Neural cell (in vitro differentiated cells): Measurements from ENCODE around the gene COL18A1. TPM values are rescaled to one million over a fixed set of nuclear protein-coding genes. Genes with fewer than 3 reads are reported as not detected.

Source experiments
- H2AFZ ChIP-seq: fragments of 200-600, 300-800 bp; sonication (generic), shearing (Covaris generic); 2 replicates; pipeline ENCODE4 v1.6.0; 2014; ENCODE audit warnings: low read depth, mild to moderate bottlenecking, antibody characterized with exemption, low read length, moderate library complexity
- H3F3A ChIP-seq: fragments of 200-600 bp; shearing (Covaris generic); 2 replicates; pipeline ENCODE4 v1.6.1; 2016; ENCODE audit warnings: mild to moderate bottlenecking, moderate library complexity, mixed read lengths, antibody characterized with exemption, low read length; ENCODE audit not compliant: insufficient read depth, poor library complexity, severe bottlenecking
- H3K27ac ChIP-seq: fragments of 200-600, 300-800 bp; sonication (generic), shearing (Covaris generic); 2 replicates; pipeline ENCODE4 v1.5.1; 2014; ENCODE audit warnings: mild to moderate bottlenecking, low read length, moderate library complexity
- H3K27me3 ChIP-seq: fragments of 300-800, 200-600 bp; sonication (generic), shearing (Covaris generic); 2 replicates; pipeline ENCODE4 v1.6.0; 2014; ENCODE audit warnings: mild to moderate bottlenecking, low read depth, low read length, moderate library complexity; ENCODE audit not compliant: insufficient read depth
- H3K36me3 ChIP-seq: fragments of 300-800, 200-600 bp; sonication (generic), shearing (Covaris generic); 2 replicates; pipeline ENCODE4 v1.5.1; 2014; ENCODE audit warnings: mild to moderate bottlenecking, antibody characterized with exemption, low read length, moderate library complexity; ENCODE audit not compliant: insufficient read depth
- H3K4me2 ChIP-seq: fragments of 300-800, 200-600 bp; sonication (generic), shearing (Covaris generic); 2 replicates; pipeline ENCODE4 v1.6.0; 2014; ENCODE audit warnings: mild to moderate bottlenecking, low read length
- H3K4me3 ChIP-seq: fragments of 300-800, 200-600 bp; sonication (generic), shearing (Covaris generic); 2 replicates; pipeline ENCODE4 v1.5.1; 2014; ENCODE audit warnings: mild to moderate bottlenecking, low read length, moderate library complexity
- H3K79me2 ChIP-seq: fragments of 200-600 bp; shearing (Covaris generic); replicated peaks from 2 replicates; pipeline ENCODE4 v1.6.0; 2014; ENCODE audit warnings: mild to moderate bottlenecking, low read length, moderate library complexity; ENCODE audit not compliant: insufficient read depth
- H3K9ac ChIP-seq: fragments of 300-800, 200-600 bp; sonication (generic), shearing (Covaris generic); 2 replicates; pipeline ENCODE4 v1.6.1; 2016; ENCODE audit warnings: mild to moderate bottlenecking, low read length, mixed read lengths
- H3K9me2 ChIP-seq: fragments of 200-600 bp; shearing (Covaris generic); 2 replicates; pipeline ENCODE4 v1.6.1; 2016; ENCODE audit warnings: mild to moderate bottlenecking, low read length, mixed read lengths; ENCODE audit not compliant: insufficient read depth
- H3K9me3 ChIP-seq: fragments of 200-600, 300-800 bp; sonication (generic), shearing (Covaris generic); 2 replicates; pipeline ENCODE4 v1.6.1; 2016; ENCODE audit warnings: mild to moderate bottlenecking, mixed run types, low read length, moderate library complexity, mixed read lengths
- H4K20me1 ChIP-seq: fragments of 200-600 bp; shearing (Covaris generic); 2 replicates; pipeline ENCODE4 v1.6.1; 2016; ENCODE audit warnings: mild to moderate bottlenecking, mixed run types; ENCODE audit not compliant: insufficient read depth
- EP300 ChIP-seq: fragments of 450-650 bp; conservative IDR thresholded peaks from 2 replicates; pipeline ENCODE4 v1.6.1; 2014; ENCODE audit warnings: antibody characterized with exemption, mild to moderate bottlenecking, moderate library complexity; ENCODE audit not compliant: poor library complexity, severe bottlenecking
- EZH2 ChIP-seq: fragments of 200-600, 300-800 bp; shearing (Covaris generic), sonication (generic); IDR thresholded peaks from 2 replicates; pipeline ENCODE4 v1.6.1; 2014; ENCODE audit warnings: antibody characterized with exemption, low read length, borderline replicate concordance, mild to moderate bottlenecking; ENCODE audit not compliant: insufficient read depth, poor library complexity, severe bottlenecking
- MXI1 ChIP-seq: fragments of 450-650 bp; conservative IDR thresholded peaks from 2 replicates; pipeline ENCODE4 v1.6.1; 2014; ENCODE audit warnings: antibody characterized with exemption, mild to moderate bottlenecking; ENCODE audit not compliant: poor library complexity, severe bottlenecking
- POLR2AphosphoS5 ChIP-seq: IDR thresholded peaks from 2 replicates; pipeline ENCODE4 v1.6.1; 2012
- RAD21 ChIP-seq: fragments of 450-650 bp; conservative IDR thresholded peaks from 2 replicates; pipeline ENCODE4 v1.6.1; 2014; ENCODE audit warnings: antibody characterized with exemption, mild to moderate bottlenecking, moderate library complexity
- SMC3 ChIP-seq: fragments of 450-650 bp; conservative IDR thresholded peaks from 2 replicates; pipeline ENCODE4 v1.6.1; 2014; ENCODE audit warnings: antibody characterized with exemption, mild to moderate bottlenecking, moderate library complexity; ENCODE audit not compliant: poor library complexity
- TAF1 ChIP-seq: IDR thresholded peaks from 2 replicates; pipeline ENCODE4 v1.6.1; 2012; ENCODE audit warnings: low read depth
- polyA plus RNA-seq: library from polyadenylated mRNA; depleted of rRNA; stranded (reverse); fragments of >200 nt; gene quantifications from 2 replicates; pipeline ENCODE4 v1.2.3, GENCODE V29; 2014
- TF ChIP-seq, protein P1 (sequence below): IDR thresholded peaks from 2 replicates; pipeline ENCODE4 v1.6.1; 2012; ENCODE audit warnings: borderline replicate concordance
- TF ChIP-seq, protein P2 (sequence below): fragments of 450-650 bp; IDR thresholded peaks from 2 replicates; pipeline ENCODE4 v1.5.1; 2014; ENCODE audit warnings: antibody characterized with exemption, mild to moderate bottlenecking, moderate library complexity; ENCODE audit not compliant: poor library complexity, severe bottlenecking

COL18A1 gene
- polyA plus RNA-seq, 1 donor from 2014 or later = 2.5 TPM

DNA sequence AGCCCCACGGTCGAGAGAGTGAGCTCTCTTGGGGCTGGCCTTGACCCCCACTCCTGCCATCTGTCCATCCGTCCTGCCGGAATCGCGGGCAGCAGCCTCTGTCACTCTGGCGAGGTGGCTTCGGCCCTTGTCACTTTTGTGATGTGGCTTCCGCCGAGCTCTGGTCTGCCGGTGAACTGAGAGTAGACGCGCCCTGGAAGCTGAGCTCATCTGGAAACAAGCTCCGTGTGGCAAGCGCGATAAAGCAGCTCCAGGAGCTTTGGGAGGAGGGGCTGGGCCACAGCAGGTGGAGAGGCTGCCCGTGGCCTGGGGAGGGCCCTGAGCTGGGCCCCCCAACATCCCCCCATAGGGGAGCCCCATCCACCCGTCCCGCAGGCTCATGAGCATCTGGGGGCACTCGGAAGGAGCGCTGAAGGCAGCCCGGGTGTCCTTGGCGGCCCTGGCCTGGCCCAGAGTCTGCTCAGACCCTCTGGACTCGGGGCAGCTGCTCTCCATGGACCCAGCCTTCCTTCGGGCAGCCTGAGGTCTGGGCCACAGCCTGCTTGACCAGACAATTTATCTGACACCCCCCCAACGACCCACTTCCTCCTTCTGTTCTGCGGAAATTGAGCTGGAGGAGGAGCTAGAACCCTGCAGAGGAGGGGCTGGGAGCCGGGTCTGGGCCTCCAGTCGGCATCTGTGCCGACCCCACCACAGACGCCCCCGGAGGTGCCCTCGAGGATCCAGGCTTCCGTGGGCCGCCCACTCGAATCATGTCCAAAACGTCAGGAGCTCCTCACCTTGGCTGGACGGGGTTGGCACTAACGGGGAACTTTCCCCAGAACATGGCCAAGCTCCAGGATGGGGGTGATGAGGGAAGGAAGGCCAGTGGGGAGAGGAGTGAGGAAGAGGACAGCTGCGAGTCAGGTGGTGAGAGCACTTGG is 78.2 kb downstream of the COL18A1 start:
- no peaks in the 10 kb centered on the region for H3F3A ChIP-seq
- H3K9ac ChIP-seq = no peak overlapping the region
- H3K4me2 ChIP-seq = no peak overlapping the region
- H2AFZ ChIP-seq = no peak overlapping the region
- H3K4me3 ChIP-seq = no peak overlapping the region
- no peaks in the 10 kb centered on the region for H3K36me3 ChIP-seq
- H3K9me3 ChIP-seq = no peaks in the 10 kb centered on the region
- no peaks in the 10 kb centered on the region for H3K27me3 ChIP-seq
- H3K27ac ChIP-seq = no peak overlapping the region
- H3K9me2 ChIP-seq = no peaks in the 10 kb centered on the region
- TF ChIP-seq RAD21 (no peak), EP300 (no peak)
- H3K79me2 ChIP-seq = no peaks in the 10 kb centered on the region
- H4K20me1 ChIP-seq = no peaks in the 10 kb centered on the region

DNA sequence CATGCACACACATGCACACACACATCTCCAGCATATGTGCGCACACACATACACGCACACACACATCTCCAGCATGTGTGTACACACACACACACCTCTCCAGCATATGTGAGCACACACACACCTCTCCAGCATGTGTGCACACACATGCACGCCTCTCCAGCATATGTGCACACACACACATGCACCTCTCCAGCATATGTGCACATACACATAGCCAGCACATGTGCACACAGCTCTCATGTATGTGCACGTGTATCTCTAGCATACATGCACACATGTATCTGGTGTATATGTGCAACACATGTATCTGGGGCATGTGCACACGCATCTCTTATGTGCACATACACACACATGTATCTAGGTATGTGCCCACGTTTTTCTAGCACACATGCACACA is 79.4 kb downstream of the COL18A1 start:
- Histone ChIP-seq H3F3A (no peaks in the 10 kb centered on the region), H4K20me1 (no peaks in the 10 kb centered on the region), H3K9ac (no peak overlapping the region), H3K27ac (no peak overlapping the region), H3K79me2 (no peaks in the 10 kb centered on the region), H2AFZ (no peak overlapping the region), H3K4me2 (no peak overlapping the region), H3K27me3 (no peaks in the 10 kb centered on the region), H3K9me2 (no peaks in the 10 kb centered on the region), H3K4me3 (no peak overlapping the region), H3K9me3 (no peaks in the 10 kb centered on the region), H3K36me3 (no peaks in the 10 kb centered on the region)
- TF ChIP-seq, protein P1, sequence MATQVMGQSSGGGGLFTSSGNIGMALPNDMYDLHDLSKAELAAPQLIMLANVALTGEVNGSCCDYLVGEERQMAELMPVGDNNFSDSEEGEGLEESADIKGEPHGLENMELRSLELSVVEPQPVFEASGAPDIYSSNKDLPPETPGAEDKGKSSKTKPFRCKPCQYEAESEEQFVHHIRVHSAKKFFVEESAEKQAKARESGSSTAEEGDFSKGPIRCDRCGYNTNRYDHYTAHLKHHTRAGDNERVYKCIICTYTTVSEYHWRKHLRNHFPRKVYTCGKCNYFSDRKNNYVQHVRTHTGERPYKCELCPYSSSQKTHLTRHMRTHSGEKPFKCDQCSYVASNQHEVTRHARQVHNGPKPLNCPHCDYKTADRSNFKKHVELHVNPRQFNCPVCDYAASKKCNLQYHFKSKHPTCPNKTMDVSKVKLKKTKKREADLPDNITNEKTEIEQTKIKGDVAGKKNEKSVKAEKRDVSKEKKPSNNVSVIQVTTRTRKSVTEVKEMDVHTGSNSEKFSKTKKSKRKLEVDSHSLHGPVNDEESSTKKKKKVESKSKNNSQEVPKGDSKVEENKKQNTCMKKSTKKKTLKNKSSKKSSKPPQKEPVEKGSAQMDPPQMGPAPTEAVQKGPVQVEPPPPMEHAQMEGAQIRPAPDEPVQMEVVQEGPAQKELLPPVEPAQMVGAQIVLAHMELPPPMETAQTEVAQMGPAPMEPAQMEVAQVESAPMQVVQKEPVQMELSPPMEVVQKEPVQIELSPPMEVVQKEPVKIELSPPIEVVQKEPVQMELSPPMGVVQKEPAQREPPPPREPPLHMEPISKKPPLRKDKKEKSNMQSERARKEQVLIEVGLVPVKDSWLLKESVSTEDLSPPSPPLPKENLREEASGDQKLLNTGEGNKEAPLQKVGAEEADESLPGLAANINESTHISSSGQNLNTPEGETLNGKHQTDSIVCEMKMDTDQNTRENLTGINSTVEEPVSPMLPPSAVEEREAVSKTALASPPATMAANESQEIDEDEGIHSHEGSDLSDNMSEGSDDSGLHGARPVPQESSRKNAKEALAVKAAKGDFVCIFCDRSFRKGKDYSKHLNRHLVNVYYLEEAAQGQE = no peak
- TF ChIP-seq POLR2AphosphoS5 (no peak), RAD21 (no peak), MXI1 (no peak), TAF1 (no peak), EP300 (no peak), SMC3 (no peak), EZH2 (no peak)
- TF ChIP-seq, protein P2, sequence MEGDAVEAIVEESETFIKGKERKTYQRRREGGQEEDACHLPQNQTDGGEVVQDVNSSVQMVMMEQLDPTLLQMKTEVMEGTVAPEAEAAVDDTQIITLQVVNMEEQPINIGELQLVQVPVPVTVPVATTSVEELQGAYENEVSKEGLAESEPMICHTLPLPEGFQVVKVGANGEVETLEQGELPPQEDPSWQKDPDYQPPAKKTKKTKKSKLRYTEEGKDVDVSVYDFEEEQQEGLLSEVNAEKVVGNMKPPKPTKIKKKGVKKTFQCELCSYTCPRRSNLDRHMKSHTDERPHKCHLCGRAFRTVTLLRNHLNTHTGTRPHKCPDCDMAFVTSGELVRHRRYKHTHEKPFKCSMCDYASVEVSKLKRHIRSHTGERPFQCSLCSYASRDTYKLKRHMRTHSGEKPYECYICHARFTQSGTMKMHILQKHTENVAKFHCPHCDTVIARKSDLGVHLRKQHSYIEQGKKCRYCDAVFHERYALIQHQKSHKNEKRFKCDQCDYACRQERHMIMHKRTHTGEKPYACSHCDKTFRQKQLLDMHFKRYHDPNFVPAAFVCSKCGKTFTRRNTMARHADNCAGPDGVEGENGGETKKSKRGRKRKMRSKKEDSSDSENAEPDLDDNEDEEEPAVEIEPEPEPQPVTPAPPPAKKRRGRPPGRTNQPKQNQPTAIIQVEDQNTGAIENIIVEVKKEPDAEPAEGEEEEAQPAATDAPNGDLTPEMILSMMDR = no peak
